GM12865 (cell line): ENCODE results near the gene PROX1.

ENCODE experiments used
- DNase-seq: peaks from one replicate; pipeline ENCODE4 v3.0.0; 2010; ENCODE audit warnings: low read depth
- H3K4me3 ChIP-seq: 2 replicates; pipeline ENCODE4 v1.5.1; 2011; ENCODE audit warnings: mild to moderate bottlenecking, low read depth, low read length, control low read depth
- CTCF ChIP-seq: IDR thresholded peaks from 2 replicates; pipeline ENCODE4 v1.5.1; 2011; ENCODE audit warnings: low read length, control low read depth, low read depth, inconsistent platforms; ENCODE audit not compliant: insufficient read depth; ENCODE audit errors: missing control alignments

The PROX1 gene

GRCh38 chr1:213953806-213954205 is 34.0 kb upstream of the PROX1 start:
- no peak for TF ChIP-seq CTCF
- no peak for DNase-seq
- no peak overlapping the region for H3K4me3 ChIP-seq

GRCh38 chr1:213956295-213956770 is 31.4 kb upstream of the PROX1 start:
- no peak for DNase-seq
- TF ChIP-seq CTCF = no peak

GRCh38 chr1:213958346-213958745 is 29.4 kb upstream of the PROX1 start:
- no peak for TF ChIP-seq CTCF
- no peak for DNase-seq
- H3K4me3 ChIP-seq = no peak overlapping the region

More at GRCh38 chr1:213956295-213956770, 31.4 kb upstream of the PROX1 start:
- no peak overlapping the region for H3K4me3 ChIP-seq

- no peak overlapping the region for H3K4me3 ChIP-seq
- no peak for TF ChIP-seq CTCF
- no peak for DNase-seq
These were observed 26.8 kb upstream of the PROX1 start for GRCh38 chr1:213960963-213961362.

GRCh38 chr1:213962508-213962907 is 25.3 kb upstream of the PROX1 start:
- no peak overlapping the region for H3K4me3 ChIP-seq
- DNase-seq = no peak
- no peak for TF ChIP-seq CTCF

- TF ChIP-seq CTCF = no peak
These were observed 21.7 kb upstream of the PROX1 start for GRCh38 chr1:213966122-213966521.

GRCh38 chr1:213968146-213968825 is 19.5 kb upstream of the PROX1 start:
- TF ChIP-seq CTCF = no peak
- no peak for DNase-seq
- H3K4me3 ChIP-seq = no peak overlapping the region

More at GRCh38 chr1:213966122-213966521, 21.7 kb upstream of the PROX1 start:
- no peak overlapping the region for H3K4me3 ChIP-seq
- no peak for DNase-seq
